ENCODE results near the gene ELFN2.

Gene ELFN2

DNA sequence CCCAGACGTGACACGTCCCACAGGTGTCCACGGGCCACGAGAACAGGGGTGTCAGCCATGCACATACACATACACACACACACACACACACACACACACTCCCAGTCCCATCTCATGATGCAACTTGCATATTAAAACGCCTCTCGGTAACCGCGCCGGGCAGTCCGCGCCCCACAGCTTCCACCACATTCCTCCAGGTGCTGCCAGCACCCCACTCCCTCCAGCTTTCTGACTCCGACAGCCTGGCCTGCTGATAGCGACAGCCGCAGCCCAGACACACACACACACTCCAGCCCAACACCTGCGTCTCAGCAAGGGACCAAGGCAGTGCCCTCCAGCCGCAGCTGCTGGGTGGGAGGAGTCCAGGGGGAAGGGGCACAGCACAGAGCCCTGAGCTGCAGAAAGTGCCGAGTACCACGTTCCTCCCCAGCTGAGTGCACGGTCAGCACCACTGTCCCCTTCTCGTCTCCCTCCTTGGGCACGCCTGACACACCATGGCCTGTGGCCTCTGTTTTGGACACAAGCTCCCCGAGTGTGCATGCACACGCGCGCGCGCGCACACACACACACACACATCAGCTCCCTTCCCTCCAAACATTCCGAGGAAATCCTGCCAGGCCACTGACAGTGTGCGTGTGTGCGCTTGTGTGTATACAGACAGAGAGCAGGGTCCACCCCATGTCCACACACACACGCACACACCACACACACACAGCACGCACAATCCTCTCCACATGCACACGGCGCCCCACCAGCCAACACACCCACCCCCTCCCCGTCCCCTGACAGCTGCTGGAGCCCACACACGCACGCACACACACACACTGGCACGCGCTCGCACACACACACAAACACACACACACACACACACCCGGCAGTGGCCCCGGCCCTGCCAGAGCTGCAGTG is 1.2 kb downstream of the ELFN2 start:
- DNase-seq: no peak

GRCh38 chr22:37425369-37425768 is 1.9 kb downstream of the ELFN2 start:
- DNase-seq: no peak

GRCh38 chr22:37423283-37423682 is 4.0 kb downstream of the ELFN2 start:
- no peak for DNase-seq

GRCh38 chr22:37421468-37421877 is 5.8 kb downstream of the ELFN2 start:
- no peak for DNase-seq

GRCh38 chr22:37420686-37421467 is 6.4 kb downstream of the ELFN2 start:
- DNase-seq: no peak

- DNase-seq: peak; percentile 22
Observed at GRCh38 chr22:37419969-37420685, 7.2 kb downstream of the ELFN2 start.

GRCh38 chr22:37419370-37419968 is 7.8 kb downstream of the ELFN2 start:
- DNase-seq: no peak

- DNase-seq: no peak
Observed at GRCh38 chr22:37418627-37419369, 8.5 kb downstream of the ELFN2 start.

- DNase-seq: no peak
Observed at GRCh38 chr22:37417677-37418348, 9.5 kb downstream of the ELFN2 start.

DNA sequence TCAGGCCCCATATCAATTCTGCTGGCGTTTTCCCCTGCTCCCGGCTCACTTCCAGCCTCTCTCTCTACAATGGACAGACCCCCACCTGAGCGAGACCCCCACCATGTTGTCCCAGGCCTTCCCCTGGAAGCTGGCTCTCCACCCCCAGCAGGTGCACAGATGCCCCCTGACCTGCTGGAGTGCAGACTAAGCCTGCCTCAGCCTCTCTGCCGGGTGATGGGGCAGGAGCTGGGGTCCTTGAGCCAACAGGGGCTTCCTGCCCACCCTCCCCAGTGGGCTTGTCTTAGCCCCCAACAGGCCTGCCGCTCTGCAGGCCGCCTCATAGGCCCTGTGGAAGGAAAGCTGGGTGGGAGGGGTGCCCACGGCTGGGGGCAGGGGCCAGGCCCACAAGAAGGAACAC is 10.0 kb downstream of the ELFN2 start:
- DNase-seq: no peak

DNA sequence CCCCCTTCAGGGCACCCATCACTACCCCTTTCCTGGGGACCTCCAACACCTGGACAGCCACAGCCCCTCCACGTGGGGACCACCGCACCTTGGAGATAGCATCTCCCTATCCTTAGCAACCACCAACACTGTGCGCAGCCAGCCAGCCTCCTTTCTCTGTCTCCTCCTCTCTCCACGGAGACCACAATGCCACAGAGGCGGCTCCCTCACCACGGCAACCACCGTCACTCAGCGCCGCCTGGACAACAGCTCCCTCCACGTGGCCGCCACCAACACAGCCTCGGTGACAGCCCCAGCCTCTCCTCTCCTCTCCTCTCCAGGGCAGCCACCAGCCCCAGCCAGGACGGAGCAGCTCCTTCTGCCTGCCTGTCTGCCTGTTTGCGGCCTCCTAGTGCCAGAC is 10.5 kb downstream of the ELFN2 start:
- no peak for DNase-seq

GRCh38 chr22:37416389-37416788 is 10.9 kb downstream of the ELFN2 start:
- no peak for DNase-seq

DNA sequence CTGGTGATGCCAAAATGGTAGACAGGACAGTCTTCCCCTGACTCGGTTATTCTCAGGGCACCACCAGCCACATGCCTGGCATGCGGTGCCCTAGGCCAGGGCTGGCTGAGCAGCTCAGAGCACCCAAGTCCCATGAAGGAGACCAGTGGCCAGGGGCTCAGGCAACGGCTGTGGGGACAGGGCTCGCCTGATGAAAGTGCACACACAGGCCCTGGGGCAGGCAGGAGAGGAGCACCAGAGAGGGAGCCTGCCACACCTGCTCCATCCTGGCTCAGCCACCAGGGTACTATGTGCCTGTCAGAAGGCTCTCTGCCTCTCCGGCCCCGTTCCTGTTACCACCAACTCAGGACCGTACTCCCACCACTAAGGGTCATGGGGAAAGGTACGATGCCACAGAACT is 12.1 kb downstream of the ELFN2 start:
- no peak for DNase-seq

- no peak for DNase-seq
Observed at GRCh38 chr22:37414288-37414687, 13.0 kb downstream of the ELFN2 start.

- no peak for DNase-seq
Observed at GRCh38 chr22:37413546-37413945, 13.7 kb downstream of the ELFN2 start.

DNA sequence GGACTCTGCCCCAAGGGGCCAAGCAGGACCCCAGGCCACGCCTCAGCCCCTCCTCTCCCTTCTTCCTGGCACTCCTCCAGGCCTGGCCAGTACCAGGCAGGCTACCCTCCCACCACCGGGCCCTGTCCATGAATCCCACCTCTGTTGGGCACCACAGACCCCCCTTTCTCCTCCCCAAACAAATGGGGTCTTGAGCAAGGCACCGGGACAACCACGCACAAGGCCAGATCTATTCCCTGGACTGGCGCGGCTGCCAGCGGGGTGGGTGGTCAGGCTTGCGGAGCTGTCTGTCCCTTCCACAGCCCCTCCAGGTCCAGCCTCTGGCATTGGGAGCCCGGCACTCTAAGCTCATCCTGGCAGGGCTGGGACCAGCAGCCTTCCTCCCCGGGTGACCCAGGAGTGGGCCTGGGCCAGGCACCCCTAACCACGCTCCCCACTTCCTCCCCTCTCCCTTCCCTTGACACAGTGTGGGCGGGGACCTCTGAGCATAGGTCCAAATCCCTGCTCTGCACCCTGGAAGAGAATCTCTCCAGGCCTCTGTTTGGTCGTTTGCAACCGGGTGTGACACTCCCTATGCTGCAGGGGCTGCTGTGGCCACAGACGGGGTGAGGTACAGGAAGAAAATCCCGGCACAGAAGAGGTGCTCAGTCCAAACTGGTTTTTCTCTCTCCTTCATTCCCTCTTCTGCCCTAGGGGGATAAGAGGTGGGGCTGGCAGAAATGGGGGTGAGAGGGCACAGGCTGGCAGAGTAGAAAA is 14.6 kb downstream of the ELFN2 start:
- no peak for DNase-seq

- no peak for DNase-seq
Observed at GRCh38 chr22:37411655-37412054, 15.6 kb downstream of the ELFN2 start.

DNA sequence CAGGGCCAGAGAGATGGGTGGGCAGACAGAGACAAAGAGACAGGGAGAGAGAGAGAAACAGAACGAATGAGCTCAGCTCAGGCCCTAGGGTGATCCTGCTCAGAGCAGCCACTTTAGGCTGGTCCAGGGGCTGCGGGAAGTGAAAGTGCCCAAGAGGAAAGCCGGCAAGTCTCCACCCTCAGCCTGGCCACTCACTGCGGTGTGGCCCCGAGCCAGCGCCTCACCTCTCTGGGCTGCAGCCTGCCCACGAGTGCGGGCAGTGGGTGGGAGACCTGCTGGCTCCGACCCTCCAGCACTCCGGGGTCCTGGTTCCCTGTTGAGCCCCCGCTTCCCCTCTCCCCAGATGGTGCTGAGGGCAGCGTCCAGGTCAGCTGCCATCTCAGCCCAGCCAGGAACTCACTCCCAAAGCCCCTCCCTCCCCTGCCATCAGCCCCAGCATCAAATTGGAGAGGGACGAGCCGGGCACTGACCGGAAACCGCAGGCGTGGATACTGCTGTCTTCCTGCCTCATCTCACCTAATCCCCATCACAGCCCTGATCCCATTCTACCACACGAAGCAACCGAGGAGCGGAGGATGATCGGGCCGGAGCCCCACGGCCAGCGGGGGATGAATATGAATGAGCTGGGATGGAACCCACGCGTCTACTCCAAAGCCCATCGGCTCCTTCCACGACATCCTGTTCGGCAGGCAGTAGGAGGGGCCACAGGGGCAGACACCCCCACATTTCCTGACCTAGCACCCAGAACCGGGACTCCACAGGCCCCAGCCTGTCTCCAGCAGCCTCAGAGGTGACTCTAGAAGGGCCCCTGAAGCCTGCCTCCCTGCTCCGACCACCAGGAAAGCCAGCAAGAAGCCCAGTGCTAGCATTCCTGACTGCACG is 16.9 kb downstream of the ELFN2 start:
- DNase-seq: no peak

GRCh38 chr22:37409459-37410050 is 17.7 kb downstream of the ELFN2 start:
- DNase-seq: no peak
